GM18868 (cell line): ENCODE results near the gene PLA2G4F.

Source experiments
- ATAC-seq: cut with Tn5 transposase; IDR thresholded peaks from one replicate; pipeline ENCODE4 v1.9.1; 2021; ENCODE audit warnings: mild to moderate bottlenecking, moderate library complexity; ENCODE audit not compliant: unreplicated experiment

PLA2G4F gene

GRCh38 chr15:42149493-42150218 is 6.8 kb downstream of the PLA2G4F start:
- no peak for ATAC-seq

- ATAC-seq, result no peak
These were observed 7.5 kb downstream of the PLA2G4F start for GRCh38 chr15:42148808-42149492.

GRCh38 chr15:42147431-42147735 is 9.1 kb downstream of the PLA2G4F start:
- ATAC-seq, result no peak

GRCh38 chr15:42146551-42147430 is 9.6 kb downstream of the PLA2G4F start:
- ATAC-seq, result no peak

GRCh38 chr15:42145546-42146455 is 10.6 kb downstream of the PLA2G4F start:
- no peak for ATAC-seq

GRCh38 chr15:42144841-42145375 is 11.5 kb downstream of the PLA2G4F start:
- no peak for ATAC-seq

- no peak for ATAC-seq
These were observed 12.4 kb downstream of the PLA2G4F start for GRCh38 chr15:42143866-42144625.

GRCh38 chr15:42143356-42143755 is 13.1 kb downstream of the PLA2G4F start:
- no peak for ATAC-seq

- ATAC-seq, result no peak
These were observed 14.4 kb downstream of the PLA2G4F start for GRCh38 chr15:42141795-42142667.

GRCh38 chr15:42141246-42141645 is 15.2 kb downstream of the PLA2G4F start:
- ATAC-seq, result no peak

- no peak for ATAC-seq
These were observed 15.9 kb downstream of the PLA2G4F start for GRCh38 chr15:42140383-42141070.

- ATAC-seq, result no peak
These were observed 16.8 kb downstream of the PLA2G4F start for GRCh38 chr15:42139596-42139995.

- no peak for ATAC-seq
These were observed 17.5 kb downstream of the PLA2G4F start for GRCh38 chr15:42138968-42139386.

- ATAC-seq, result no peak
These were observed 18.0 kb downstream of the PLA2G4F start for GRCh38 chr15:42138411-42138810.

GRCh38 chr15:42137461-42138261 is 18.8 kb downstream of the PLA2G4F start:
- ATAC-seq, result no peak

- no peak for ATAC-seq
These were observed 19.9 kb downstream of the PLA2G4F start for GRCh38 chr15:42136513-42136912.

- ATAC-seq, result no peak
These were observed 21.1 kb downstream of the PLA2G4F start for GRCh38 chr15:42135351-42135750.
